Sigmoid colon (tissue), 7 donors: ENCODE data around the gene HFM1. TPM values are rescaled to one million over a fixed set of nuclear protein-coding genes. Genes with fewer than 3 reads are reported as not detected.

Experiments used
- DNase-seq: peaks from one replicate; pipeline ENCODE4 v3.0.0-alpha.2; 2019
- H3K27ac ChIP-seq, 4 donors: fragments of 200-600 bp; sonication (generic); one replicate each; pipeline ENCODE4 v1.5.1; 2016 to 2019; ENCODE audit warnings: mild to moderate bottlenecking in 1 of 4
- H3K27me3 ChIP-seq, 3 donors: fragments of 200-600 bp; sonication (generic); one replicate each; pipeline ENCODE4 v1.5.1; 2019; ENCODE audit warnings: mild to moderate bottlenecking in 1 of 3
- H3K36me3 ChIP-seq, 4 donors: fragments of 200-600 bp; sonication (generic); one replicate each; pipeline ENCODE4 v1.5.1; 2016 to 2019
- H3K4me1 ChIP-seq, 4 donors: fragments of 200-600 bp; sonication (generic); one replicate each; pipeline ENCODE4 v1.5.1; 2017 to 2019
- H3K4me3 ChIP-seq, 4 donors: fragments of 200-600 bp; sonication (generic); one replicate each; pipeline ENCODE4 v1.5.1; 2017 to 2019; ENCODE audit warnings: mild to moderate bottlenecking in 2 of 4, moderate library complexity in 1 of 4
- H3K9me3 ChIP-seq, 4 donors: fragments of 200-600 bp in 3 of 4; sonication (generic) in 3 of 4; one replicate each; pipeline versions ENCODE4 v1.5.1 to v1.6.1; 2013 to 2019
- EP300 ChIP-seq, 4 donors: sonication (generic); formaldehyde crosslinking; IDR thresholded peaks; one replicate each; pipeline ENCODE4 v1.6.1; 2017; ENCODE audit warnings: antibody characterized with exemption in 4 of 4
- POLR2A ChIP-seq, 2 donors: fragments of 450-650 bp; IDR thresholded peaks; one replicate each; pipeline ENCODE4 v1.6.1; 2016; ENCODE audit warnings: antibody characterized with exemption in 2 of 2, mild to moderate bottlenecking in 2 of 2, moderate library complexity in 2 of 2
- POLR2AphosphoS5 ChIP-seq, 4 donors: sonication (generic); formaldehyde crosslinking; IDR thresholded peaks; one replicate each; pipeline ENCODE4 v1.6.1; 2017; ENCODE audit warnings: antibody characterized with exemption in 4 of 4
- WGBS, 2 donors: extraction: QIAGEN DNeasy Blood & Tissue Kit; methylation state at CpG; one replicate each; pipeline ENCODE4 v1.1.7; 2013; 5-methylcytosine and 5-hydroxymethylcytosine counted together
- intact Hi-C: fragments of 100-400 bp; cut with DNase I; formaldehyde crosslinking; loops from one replicate; pipeline ENCODE4 v1.15.1; 2023
- polyA plus RNA-seq, 3 donors: library from polyadenylated mRNA; stranded (reverse); fragments of 200-250 nt; gene quantifications; one replicate each; pipeline ENCODE4 v1.2.3, GENCODE V29; 2013
- small RNA-seq, 3 donors: library from RNA; depleted of rRNA; stranded (forward); fragments of <200 nt; gene quantifications; one replicate each; pipeline ENCODE3, GENCODE V24; 2016
- total RNA-seq, 4 donors: library from RNA; depleted of rRNA; stranded (reverse); fragments of >200 nt; gene quantifications; one replicate each; pipeline ENCODE4 v1.1.0, GENCODE V29; 2016
- TF ChIP-seq, protein P1 (sequence below), 4 experiments: fragments of 450-650 bp in 3 of 4; fragments of 200-600 bp in 1 of 4; IDR thresholded peaks; one replicate each; pipeline ENCODE4 v1.5.1; 2016 to 2019; ENCODE audit warnings: antibody characterized with exemption in 4 of 4, mild to moderate bottlenecking in 3 of 4, moderate library complexity in 2 of 4
- donor health status: healthy with polysubstance abuse.
- donor health status: Bipolar disorder and iron deficiency.
- donor health status: healthy.

The HFM1 gene
- total and polyA plus RNA-seq, 7 donors, result 0.16 to 5.8 (median 3.0) TPM; not detected in 2

DNA sequence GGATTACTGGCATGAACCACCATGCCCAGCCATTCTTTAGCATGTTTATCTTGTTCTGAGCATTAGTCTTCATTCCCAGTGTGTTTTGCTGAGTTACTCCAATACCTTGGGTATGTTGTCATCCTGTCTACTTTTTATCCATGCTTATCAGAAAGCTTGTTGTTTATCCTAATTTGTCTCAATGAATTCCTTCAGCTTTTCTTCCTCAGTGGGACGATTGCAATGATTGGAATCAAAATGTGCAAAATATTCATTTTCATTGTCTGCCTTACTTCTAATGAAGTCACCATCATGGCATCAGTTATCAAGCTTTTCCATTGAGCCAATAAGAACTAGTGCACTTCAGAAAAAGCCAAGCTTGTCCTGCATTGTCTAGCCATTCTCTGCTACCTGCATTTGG, 170.5 kb downstream of the HFM1 start:
- no peak for TF ChIP-seq POLR2AphosphoS5 (IDR thresholded peaks at IDR 0.05)
- TF ChIP-seq EP300 (IDR thresholded peaks at IDR 0.05), result no peak
- no peak for TF ChIP-seq POLR2A (IDR thresholded peaks at IDR 0.05)
- TF ChIP-seq, protein P1, sequence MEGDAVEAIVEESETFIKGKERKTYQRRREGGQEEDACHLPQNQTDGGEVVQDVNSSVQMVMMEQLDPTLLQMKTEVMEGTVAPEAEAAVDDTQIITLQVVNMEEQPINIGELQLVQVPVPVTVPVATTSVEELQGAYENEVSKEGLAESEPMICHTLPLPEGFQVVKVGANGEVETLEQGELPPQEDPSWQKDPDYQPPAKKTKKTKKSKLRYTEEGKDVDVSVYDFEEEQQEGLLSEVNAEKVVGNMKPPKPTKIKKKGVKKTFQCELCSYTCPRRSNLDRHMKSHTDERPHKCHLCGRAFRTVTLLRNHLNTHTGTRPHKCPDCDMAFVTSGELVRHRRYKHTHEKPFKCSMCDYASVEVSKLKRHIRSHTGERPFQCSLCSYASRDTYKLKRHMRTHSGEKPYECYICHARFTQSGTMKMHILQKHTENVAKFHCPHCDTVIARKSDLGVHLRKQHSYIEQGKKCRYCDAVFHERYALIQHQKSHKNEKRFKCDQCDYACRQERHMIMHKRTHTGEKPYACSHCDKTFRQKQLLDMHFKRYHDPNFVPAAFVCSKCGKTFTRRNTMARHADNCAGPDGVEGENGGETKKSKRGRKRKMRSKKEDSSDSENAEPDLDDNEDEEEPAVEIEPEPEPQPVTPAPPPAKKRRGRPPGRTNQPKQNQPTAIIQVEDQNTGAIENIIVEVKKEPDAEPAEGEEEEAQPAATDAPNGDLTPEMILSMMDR (IDR thresholded peaks at IDR 0.05), result no peak
- DNase-seq, result no peak
- Histone ChIP-seq H3K9me3 (no peaks in the 10 kb centered on the region), H3K27me3 (no peaks in the 10 kb centered on the region), H3K36me3 (no peaks in the 10 kb centered on the region), H3K4me1 (no peaks in the 10 kb centered on the region), H3K4me3 (no peak overlapping the region), H3K27ac (no peak overlapping the region)
- WGBS, 2 donors, result 59 to 79% methylated on average over 1 of the region's 1 CpG
- intact Hi-C loops, result no loop called here

DNA sequence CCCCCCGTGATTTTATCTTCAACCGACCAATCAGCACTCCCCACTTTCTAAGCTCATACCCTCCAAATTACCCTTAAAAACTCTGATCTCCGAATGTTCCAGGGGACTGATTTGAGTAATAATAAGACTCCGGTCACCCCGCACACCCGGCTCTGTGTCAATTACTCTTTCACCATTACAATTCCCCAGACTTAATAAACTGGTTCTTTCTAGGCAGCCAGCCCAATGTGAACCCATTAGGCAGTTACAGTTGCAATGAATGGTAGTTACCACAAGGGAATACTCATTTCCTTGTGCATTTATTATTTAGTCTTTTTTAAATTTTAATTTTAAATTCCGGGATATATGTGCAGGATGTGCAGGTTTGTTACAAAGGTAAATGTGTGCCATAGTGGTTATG, 177.9 kb downstream of the HFM1 start:
- TF ChIP-seq POLR2A (IDR thresholded peaks at IDR 0.05) (no peak), POLR2AphosphoS5 (IDR thresholded peaks at IDR 0.05) (no peak), EP300 (IDR thresholded peaks at IDR 0.05) (no peak)
- TF ChIP-seq, protein P1 (IDR thresholded peaks at IDR 0.05), result no peak
- H3K4me1 ChIP-seq, result no peaks in the 10 kb centered on the region
- no peaks in the 10 kb centered on the region for H3K36me3 ChIP-seq
- intact Hi-C loops, result no loop called here
- H3K27ac ChIP-seq, result no peak overlapping the region
- WGBS, 2 donors, result 79 to 92% methylated on average over 7 of the region's 7 CpGs
- H3K9me3 ChIP-seq, result no peaks in the 10 kb centered on the region
- DNase-seq, result no peak
- H3K27me3 ChIP-seq, result no peaks in the 10 kb centered on the region
- H3K4me3 ChIP-seq, result no peak overlapping the region

DNA sequence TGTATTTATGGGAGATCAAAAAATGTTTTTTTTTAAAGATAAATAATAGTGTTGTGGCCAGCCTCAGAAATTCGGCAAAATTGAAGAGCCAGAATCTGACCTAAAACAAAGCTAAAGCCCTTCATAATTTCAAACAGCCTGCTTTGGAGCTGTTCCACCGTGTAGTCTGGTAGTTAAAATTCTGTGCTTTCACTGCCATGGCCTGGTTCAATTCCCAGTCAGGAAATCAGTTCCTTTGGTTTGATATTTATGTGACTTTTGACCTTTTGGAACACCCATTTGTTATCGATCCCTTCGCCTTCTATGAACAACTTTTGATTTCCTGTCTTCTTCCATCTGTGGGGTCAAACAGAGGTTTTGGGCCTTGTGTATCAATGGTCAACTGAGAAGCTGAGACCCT, 179.8 kb downstream of the HFM1 start:
- WGBS, 2 donors, result 89 to 91% methylated on average over 4 of the region's 4 CpGs
- no peak overlapping the region for H3K27ac ChIP-seq
- TF ChIP-seq POLR2AphosphoS5 (IDR thresholded peaks at IDR 0.05), result no peak
- TF ChIP-seq EP300 (IDR thresholded peaks at IDR 0.05), result no peak
- no peak for TF ChIP-seq POLR2A (IDR thresholded peaks at IDR 0.05)
- H3K4me1 ChIP-seq, result no peaks in the 10 kb centered on the region
- no peak for DNase-seq
- H3K9me3 ChIP-seq, result no peaks in the 10 kb centered on the region
- no peaks in the 10 kb centered on the region for H3K27me3 ChIP-seq
- intact Hi-C loops, result no loop called here
- no peak overlapping the region for H3K4me3 ChIP-seq
- no peaks in the 10 kb centered on the region for H3K36me3 ChIP-seq

DNA sequence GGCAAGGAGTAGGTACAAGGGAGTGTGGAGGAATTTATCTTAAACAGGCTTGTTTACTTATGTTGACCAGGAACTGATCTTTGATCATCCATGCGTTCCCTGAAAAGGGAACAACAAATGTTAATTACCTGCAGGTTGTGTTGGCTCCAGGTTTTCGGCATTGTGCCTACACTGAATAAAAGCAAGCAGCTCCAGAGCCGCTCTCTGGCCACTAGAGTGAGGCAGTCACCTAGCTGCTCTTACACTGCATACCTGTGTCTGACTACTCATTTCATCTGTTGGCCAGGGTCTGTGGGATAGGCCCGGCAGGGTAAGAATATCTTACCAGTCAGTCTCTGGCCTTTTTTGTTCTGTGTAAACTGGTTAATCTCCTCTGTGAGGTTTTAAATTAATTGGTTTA, 183.6 kb downstream of the HFM1 start:
- 80 to 93% methylated on average over 4 of the region's 4 CpGs for WGBS, 2 donors
- intact Hi-C loops, result no loop called here
- Histone ChIP-seq H3K9me3 (no peaks in the 10 kb centered on the region), H3K4me3 (no peak overlapping the region), H3K36me3 (no peaks in the 10 kb centered on the region), H3K27ac (no peak overlapping the region), H3K4me1 (no peaks in the 10 kb centered on the region), H3K27me3 (no peaks in the 10 kb centered on the region)
- DNase-seq, result no peak
- TF ChIP-seq, protein P1 (IDR thresholded peaks at IDR 0.05), result no peak

DNA sequence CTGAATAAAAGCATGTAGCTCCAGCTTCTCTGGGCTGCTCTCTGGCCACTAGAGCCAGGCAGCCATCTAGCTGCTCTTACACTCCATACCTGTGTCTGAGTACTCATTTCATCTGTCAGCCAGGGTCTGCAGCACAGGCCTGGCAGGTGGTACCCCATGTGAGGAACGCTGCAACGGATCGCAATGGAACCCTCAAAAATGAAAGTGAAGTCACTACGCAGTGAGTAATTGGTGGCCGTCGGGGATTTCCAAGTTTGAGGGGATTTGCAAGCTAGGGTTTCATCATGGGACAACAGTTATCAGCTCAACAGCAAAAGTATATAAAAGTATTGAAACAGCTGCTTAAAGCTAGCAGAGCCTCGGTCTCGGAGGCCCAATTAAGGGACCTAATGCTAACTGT, 186.7 kb downstream of the HFM1 start:
- WGBS, 2 donors, result 80 to 96% methylated on average over 8 of the region's 8 CpGs

More for the DNA sequence above, 186.7 kb downstream of the HFM1 start:
- no peaks in the 10 kb centered on the region for H3K36me3 ChIP-seq
- H3K4me1 ChIP-seq, result no peaks in the 10 kb centered on the region
- H3K27me3 ChIP-seq, result no peaks in the 10 kb centered on the region
- H3K27ac ChIP-seq, result no peak overlapping the region
- TF ChIP-seq, protein P1 (IDR thresholded peaks at IDR 0.05), result no peak
- TF ChIP-seq EP300 (IDR thresholded peaks at IDR 0.05), result no peak
- no peak for TF ChIP-seq POLR2AphosphoS5 (IDR thresholded peaks at IDR 0.05)
- TF ChIP-seq POLR2A (IDR thresholded peaks at IDR 0.05), result no peak
- intact Hi-C loops, result no loop called here
- H3K4me3 ChIP-seq, result no peak overlapping the region
- no peaks in the 10 kb centered on the region for H3K9me3 ChIP-seq
- DNase-seq, result no peak

Small RNA genes within 50 kb of the gene (small RNA-seq; reads per million reads assigned to genes)
- 0 reads per million in 3 donors for gene RF00019

Other genes starting within 250 kb of the HFM1 start
- gene CDC7, start 96.0 kb upstream of the HFM1 start, total RNA-seq, result 1 to 10 TPM in 3 of 4 donors, under 1 TPM in 1; 0.36 to 5.0 (median 2.1) TPM
- 1 to 10 TPM in 2 of 3 donors, under 1 TPM in 1; 0.60 to 5.1 (median 1.4) TPM for gene CDC7, start 96.0 kb upstream of the HFM1 start, polyA plus RNA-seq